VCaP (cell line): ENCODE measurements around the gene CLCN3.
A peak's percentile ranks its signal among the peaks of the same experiment; 100 is the strongest.

Experiments used
- H3K27ac ChIP-seq: fragments of 450-650 bp; 2 replicates; pipeline ENCODE4 v1.5.1; 2017
- TF ChIP-seq, protein P1 (sequence below): fragments of 450-650 bp; conservative IDR thresholded peaks from 2 replicates; pipeline ENCODE4 v1.5.1; 2017; ENCODE audit warnings: mild to moderate bottlenecking, moderate library complexity

The CLCN3 gene

GRCh38 chr4:169611991-169612870 is 8.1 kb upstream of the CLCN3 start, which contains the start of gene NEK1:
TSS of gene NEK1 (minus strand) at chr4:169612583. CDS start at chr4:169602630, 9,953 bp downstream.
- TF ChIP-seq, protein P1, sequence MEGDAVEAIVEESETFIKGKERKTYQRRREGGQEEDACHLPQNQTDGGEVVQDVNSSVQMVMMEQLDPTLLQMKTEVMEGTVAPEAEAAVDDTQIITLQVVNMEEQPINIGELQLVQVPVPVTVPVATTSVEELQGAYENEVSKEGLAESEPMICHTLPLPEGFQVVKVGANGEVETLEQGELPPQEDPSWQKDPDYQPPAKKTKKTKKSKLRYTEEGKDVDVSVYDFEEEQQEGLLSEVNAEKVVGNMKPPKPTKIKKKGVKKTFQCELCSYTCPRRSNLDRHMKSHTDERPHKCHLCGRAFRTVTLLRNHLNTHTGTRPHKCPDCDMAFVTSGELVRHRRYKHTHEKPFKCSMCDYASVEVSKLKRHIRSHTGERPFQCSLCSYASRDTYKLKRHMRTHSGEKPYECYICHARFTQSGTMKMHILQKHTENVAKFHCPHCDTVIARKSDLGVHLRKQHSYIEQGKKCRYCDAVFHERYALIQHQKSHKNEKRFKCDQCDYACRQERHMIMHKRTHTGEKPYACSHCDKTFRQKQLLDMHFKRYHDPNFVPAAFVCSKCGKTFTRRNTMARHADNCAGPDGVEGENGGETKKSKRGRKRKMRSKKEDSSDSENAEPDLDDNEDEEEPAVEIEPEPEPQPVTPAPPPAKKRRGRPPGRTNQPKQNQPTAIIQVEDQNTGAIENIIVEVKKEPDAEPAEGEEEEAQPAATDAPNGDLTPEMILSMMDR: no peak
- H3K27ac ChIP-seq: peak within 1 kb of the TSS; percentile 82

GRCh38 chr4:169612871-169613859 is 7.2 kb upstream of the CLCN3 start:
- TF ChIP-seq, protein P1: peak; percentile 90
- peak overlapping the region; percentile 82 for H3K27ac ChIP-seq

DNA sequence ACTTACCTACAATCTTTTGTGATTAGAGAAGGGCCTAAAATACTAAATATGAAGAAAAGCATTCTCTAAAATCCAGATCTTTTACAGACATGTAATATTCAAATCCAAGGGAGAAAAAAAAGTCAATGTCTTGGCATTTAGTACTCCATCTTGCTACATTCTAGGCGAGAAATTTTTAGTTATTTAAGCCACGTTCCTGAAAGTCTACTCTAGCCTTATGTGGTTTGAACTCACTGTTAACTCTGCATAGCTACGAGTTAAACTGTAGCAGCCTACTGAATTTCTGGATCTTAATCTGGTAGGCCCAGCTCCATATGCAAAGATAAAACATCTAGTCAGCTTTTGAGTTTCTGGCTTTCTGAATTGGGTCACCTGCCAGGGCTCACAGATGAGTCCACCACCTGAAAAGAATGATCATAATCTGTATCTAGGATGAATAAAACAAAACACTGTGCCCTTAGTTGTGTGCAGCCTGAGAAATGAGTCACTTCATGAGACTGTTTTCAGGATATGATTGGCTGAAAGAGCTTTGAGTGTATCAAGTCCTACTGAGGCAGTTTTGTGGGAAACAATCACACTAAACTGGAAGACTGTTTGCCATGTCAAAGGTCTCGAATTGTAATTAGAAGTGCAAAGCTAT is 4.8 kb upstream of the CLCN3 start:
- no peak overlapping the region for H3K27ac ChIP-seq
- TF ChIP-seq, protein P1: no peak

DNA sequence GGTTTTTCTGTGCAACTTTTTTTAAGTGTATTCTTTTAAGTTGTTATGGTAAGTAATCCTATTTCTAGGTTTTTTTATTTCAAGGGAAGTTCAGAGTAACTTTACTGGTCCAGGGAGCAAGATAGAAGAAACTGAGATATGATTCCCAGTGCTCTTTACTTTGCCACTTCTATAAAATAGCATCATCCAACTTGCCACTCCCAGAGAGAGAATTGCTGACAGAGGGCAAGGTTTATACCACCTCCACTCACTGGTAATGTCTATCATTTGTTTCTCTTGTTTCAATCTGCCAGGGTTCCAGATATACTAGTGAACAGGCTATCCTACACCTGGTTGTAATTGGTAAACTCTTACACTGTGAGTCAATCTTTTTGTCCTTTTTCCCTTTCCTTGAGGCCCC is 3.5 kb upstream of the CLCN3 start:
- TF ChIP-seq, protein P1: no peak
- H3K27ac ChIP-seq: no peak overlapping the region

- no peak overlapping the region for H3K27ac ChIP-seq
- TF ChIP-seq, protein P1: no peak
Measured at GRCh38 chr4:169617306-169617705, 3.1 kb upstream of the CLCN3 start.

DNA sequence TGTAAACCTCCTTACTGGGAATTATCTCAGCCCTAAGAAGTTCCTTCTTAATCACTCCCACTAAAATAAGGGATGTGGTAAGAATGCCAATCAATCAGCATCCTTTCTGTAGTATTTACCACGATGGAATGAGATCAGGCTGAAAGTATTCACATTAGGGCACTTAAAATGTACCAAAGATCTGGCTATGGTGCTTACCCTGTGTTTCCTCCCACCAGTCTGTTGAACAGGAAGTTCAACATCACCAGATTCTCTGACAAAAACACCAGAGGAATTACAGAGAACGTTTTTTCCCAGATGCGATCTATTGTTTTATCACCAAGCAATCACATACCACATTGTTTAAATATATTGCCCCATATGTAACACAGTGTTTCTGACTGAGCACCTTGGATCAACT is 2.1 kb upstream of the CLCN3 start:
- peak overlapping the region; percentile 96; the same call in 1 of the 2 replicates for H3K27ac ChIP-seq
- TF ChIP-seq, protein P1: no peak
